A172 (cell line): ENCODE measurements around the gene GRIA4. TPM values are rescaled to one million over a fixed set of nuclear protein-coding genes. Genes with fewer than 3 reads are reported as not detected.

Source experiments
- DNase-seq: peaks from one replicate; pipeline ENCODE4 v3.0.0-alpha.2; 2015; ENCODE audit warnings: low spot score
- total RNA-seq: library from RNA; depleted of rRNA; stranded (reverse); fragments of >200 nt; shearing (Covaris generic); gene quantifications from 2 replicates; pipeline ENCODE4 v1.2.3, GENCODE V29; 2014; rRNA removed

GRIA4 gene
- total RNA-seq = 0.05 TPM in 1 of 2 replicates, not detected in the other

DNA sequence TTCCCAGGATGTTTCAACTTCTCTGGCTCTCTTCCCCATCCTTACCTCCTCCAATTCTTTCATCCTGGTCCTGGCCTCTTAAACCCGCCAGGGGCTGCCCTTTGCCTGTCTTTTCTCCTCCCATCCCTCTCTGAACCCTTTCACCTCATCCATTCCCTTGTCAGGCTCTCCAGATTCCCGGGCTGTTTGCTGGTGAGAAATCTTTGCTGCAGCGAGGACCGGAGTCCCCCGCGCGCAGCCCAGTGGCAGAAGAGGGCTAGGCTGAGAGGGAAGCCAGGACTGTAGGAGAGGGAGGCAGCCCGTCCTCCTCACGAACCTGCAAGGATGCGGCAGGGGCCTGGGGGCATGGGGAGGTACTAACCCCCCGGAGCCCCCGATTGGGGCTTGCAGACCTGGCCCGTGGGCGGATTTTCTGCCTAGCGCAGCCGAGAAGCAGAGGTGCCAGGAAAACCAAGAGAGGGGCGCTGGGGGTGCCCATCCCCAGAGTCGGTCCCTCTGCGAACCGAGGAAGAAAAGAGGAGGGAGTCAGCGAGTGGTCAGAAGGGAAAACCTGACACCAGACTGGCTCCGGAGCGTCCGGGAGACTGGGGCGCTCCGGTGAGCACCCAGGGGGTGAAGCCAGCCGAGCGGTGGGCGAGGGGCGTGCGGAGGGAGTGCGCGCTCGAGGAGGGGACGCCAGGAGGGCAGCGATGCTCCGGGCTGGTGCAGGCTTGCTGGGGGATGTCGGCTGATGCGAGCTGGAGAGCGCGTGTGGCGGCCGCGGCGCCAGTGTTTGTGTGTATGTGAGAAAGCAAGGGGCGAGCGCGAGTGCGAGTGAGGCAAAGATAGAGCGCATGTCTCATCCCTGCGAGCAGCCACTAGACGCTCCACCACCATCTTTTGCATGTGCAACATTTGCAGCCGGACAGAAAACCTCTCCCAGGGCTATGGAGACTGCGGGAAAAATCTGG is at the start of gene GRIA4:
Gene GRIA4, plus strand, starts transcription at position 242 of the 950 bp plus-strand sequence. CDS start 925 bp downstream, outside the sequence.
- DNase-seq = no peak

DNA sequence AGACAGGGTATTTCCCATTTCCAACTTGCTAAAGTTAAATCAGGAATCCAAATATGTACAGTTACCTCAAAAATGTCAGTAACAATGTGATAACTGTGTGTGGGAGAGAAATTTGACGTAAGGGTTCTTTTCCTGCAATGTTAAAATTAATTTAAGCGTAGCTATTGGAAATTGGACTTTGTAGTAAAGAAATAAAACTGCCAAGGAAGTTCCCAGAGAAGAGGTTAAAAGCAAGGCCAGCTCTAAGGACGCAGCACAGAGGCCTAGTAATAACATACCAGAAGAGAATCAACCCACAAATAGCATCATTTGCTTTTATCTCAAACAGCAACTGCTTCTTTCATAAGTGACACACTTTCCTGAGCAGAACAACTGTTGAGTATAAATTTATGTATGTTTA is 36.8 kb upstream of the GRIA4 start:
- DNase-seq = no peak

DNA sequence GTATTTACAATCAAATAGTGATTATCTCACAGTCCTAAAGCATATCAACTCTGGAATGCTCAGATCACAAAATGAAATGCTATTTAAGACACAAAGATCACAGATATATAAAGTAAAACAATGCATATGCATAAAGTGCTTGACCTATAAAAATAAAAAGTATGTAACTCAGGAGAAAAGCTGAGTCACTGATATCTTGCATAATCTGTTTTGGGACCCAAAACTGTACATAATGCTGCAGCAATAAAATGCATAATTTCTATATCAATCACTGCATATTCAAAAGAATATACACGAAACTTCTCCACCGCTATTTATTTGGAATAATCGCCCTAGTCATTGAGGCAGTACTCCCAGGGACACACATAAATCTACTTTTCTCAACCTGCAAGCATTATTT is 34.9 kb upstream of the GRIA4 start:
- DNase-seq = no peak

DNA sequence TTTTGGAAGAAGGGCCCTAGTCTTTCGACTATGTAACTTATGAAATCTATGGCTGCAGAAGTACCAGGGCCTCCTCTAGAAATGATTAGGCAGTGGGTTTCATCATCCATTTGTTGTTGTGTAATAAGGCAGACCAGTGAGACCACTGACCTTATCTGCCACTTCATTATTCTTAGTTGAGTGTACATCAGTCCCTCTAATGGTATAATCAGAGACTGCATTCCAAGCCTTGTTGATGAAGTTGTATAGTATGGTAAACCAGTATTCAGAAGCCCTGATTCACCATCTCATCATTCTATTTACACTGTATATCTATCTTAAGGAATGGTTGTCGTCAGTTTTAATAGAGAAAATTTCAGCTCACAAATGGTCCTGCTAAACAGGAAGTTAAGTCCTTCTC is 32.2 kb upstream of the GRIA4 start:
- peak; percentile 1 for DNase-seq

DNA sequence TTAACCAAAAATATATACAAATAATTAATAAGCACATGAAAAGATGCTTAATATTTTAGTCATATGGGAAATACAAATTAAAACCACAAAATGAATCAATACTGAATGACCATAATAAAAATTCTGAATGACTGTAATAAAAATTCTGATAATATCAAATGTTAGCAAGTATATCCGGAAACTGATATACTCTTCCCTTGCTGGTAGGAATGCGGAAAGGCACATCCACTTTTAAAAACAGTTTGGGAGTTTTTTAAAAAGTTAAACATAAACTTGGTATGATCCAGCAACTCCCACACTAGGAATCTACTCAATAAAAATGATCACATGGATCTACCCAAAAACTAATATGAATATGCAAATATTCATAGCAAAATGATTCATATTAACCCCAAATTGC is 30.8 kb upstream of the GRIA4 start:
- no peak for DNase-seq

DNA sequence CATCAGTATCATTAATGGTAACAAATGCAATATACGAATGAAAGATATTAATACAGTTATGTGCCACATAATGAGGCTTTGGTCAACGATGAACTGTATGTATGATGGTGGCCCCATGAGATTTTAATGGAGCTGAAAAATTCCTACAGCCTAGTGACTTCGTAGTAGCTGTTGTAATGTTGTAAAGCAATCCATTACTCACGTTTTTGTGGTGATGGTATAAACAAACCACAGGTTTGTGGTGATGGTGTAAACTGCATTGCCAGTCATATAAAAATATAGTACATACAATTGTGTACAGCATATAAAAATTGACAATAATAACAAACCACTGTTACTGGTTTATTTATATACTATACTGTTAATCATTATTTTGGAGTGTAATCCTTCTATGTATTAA is 27.4 kb upstream of the GRIA4 start:
- no peak for DNase-seq

DNA sequence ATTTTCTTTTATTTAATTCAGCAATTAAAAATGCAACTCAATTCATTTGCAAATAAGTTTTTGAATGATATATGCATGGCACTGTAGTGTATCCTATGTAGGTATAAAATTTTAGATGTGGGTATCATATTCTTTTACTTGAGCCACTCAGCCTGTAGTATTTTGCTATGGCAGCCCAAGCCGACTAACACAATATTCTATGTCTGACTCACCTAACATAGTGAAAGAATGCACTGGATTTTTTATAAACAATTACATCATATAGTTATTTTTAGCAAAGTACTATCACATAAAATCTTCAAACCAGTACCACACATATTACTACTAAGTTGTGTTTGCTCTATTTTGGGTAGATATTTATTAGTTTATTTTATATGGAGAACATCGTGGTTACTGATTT is 21.9 kb upstream of the GRIA4 start:
- peak; percentile 43 for DNase-seq

DNA sequence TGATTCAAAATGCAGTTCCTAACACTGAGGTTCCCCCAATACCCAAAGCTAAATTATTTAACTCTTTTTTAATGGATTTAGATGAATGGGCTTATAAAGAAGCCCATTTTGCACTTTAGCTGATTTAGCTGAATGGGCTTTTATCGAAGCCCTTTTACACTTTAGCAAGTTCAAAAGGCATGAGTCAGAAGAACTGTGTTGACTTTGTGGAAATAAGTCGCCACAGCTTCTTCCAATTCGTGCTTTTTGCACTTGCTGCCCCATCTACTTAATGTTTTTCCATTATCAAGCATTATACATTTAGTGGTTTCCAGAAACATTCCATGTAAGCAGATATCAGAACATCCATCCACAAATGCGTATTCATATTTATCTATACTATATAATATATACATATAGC is 20.5 kb upstream of the GRIA4 start:
- peak; percentile 1 for DNase-seq

DNA sequence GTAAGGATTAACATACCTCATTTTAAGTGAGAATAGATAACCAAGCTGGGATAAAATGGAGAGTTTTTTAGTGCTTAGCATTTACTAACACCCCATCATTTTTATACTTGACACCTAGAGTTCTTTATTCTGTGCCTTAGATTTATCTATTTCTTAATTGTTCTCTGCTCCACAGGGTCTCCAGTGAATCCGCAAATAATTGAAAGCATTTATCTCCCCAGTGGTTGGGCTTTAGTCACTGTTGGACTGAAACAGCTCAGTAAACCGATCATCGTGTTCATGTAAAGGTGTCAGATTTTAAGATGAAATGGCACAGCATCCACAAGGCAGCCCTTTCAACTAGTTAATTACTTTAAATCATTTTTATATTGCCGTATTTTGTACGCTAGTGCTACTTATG is 17.8 kb upstream of the GRIA4 start:
- no peak for DNase-seq

DNA sequence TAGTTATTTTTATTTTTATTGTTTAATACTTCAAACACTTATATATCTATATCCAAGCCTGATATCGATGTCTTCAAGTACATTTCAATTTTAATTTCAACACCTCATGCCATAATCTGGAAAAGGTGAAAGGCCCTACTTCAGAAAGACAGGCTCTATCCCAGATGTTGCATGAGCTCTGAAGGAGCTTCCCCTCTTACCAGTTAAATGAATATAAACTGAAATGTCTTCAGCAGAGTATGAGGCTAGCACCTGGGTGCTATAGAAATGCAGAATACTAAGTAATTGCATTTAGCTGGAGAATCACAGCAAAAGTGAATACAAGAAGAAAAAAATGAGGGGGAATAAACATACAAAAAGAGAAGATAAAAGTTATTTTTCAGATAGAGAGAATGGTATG is 11.5 kb upstream of the GRIA4 start:
- DNase-seq = no peak

DNA sequence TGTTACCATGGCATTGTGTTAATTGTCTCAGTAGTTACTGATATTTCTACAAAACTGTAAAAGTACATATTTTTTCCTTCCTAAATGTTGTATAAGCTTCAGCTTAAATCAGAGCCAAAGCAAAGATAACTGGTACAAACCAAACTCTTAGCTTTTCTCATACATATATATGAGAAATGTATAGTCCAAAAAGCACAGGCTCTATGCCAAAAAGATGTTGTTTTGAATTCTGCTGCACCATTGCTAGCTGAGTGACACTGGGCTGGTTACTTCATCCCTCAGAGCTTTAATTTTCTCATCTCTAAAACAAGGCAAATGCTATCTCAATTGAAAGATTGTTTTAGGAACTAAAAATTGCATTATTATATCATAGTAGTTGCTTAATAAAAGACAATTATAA is 6.7 kb upstream of the GRIA4 start:
- no peak for DNase-seq

DNA sequence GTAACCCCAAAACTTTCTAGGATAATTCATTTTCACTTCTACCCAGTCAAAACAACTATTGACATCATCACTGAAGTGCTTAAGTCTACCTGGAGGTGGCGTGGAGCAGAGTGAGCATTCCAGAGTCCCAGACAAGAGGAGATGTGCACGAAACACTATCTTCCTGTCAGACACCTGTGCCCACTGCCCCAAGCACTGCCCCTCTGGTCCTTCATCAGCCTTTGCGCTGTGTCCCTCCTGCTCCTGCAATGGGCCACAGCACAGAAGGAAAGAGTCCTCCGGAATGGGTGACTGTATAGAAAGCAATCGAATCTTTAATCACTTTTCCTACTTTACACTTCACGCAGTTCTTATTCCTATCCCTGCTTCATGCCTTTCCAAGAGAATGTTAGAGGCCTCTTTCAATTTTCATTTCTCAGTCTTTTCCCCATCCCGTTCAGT is 512 bp upstream of the GRIA4 start:
- peak; percentile 1 for DNase-seq

DNA sequence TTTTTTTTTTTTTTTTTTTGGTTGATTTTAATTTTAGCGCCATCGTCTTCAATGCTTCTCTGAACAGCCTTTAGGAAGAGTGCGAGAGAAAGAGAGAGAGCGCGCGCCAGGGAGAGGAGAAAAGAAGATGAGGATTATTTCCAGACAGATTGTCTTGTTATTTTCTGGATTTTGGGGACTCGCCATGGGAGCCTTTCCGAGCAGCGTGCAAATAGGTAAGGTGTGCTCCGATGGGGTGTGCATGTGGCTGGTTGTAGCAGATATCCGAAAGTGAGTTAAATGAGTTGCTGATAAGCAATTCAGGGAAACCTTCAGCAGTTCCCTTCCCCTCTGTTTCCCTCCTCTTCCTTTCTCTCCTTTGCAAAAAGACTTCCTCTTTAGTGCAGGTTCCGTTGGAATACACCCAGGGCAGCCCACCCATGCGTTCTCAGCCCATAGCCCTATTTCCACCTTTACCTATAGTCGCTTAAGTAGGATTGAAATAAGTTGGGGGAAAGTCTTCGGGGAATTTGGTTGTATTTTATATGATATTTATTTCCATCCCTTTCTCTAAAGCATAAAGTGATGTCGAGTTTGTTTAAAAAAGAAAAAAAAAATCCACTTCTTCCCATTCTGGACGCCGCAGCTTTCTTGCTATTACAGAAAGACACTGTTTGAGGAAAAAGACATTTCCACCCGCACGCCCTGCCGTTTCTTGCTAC is 1.1 kb downstream of the GRIA4 start:
- no peak for DNase-seq

DNA sequence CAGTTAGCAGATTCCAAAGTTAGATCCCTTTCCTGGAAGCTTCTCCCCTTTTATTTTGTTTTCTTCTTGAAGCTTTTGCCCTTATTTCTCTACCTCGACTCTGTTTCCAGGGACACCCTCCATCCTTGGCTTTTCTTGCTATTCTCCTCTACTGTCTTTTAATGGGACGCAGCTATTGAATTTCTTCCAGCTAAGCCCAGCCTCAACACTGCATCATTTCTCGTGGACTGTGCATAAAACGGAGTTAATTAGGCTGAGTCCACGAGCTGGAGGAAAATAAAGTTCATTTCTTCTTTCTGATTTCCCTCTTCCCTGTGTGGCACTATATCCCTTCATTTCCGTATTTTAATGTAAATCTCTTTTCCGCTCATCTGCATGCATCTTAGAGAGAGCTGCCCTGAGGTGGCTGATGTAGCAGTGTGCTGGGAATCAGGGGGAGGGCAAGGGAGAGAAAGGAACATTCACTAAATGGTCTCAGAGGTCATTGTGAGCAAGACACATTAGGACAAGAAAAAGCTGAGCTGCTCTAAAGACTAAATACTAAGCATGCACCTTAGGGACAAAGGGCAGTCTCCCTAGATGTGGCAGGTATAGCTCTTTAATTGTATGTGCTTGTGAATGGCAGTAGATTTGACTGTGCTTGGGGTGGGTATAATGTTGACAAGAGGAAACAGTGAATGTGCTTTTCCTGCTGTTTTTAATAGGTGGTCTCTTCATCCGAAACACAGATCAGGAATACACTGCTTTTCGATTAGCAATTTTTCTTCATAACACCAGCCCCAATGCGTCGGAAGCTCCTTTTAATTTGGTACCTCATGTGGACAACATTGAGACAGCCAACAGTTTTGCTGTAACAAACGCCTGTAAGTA is 1.9 kb downstream of the GRIA4 start:
- DNase-seq = no peak

DNA sequence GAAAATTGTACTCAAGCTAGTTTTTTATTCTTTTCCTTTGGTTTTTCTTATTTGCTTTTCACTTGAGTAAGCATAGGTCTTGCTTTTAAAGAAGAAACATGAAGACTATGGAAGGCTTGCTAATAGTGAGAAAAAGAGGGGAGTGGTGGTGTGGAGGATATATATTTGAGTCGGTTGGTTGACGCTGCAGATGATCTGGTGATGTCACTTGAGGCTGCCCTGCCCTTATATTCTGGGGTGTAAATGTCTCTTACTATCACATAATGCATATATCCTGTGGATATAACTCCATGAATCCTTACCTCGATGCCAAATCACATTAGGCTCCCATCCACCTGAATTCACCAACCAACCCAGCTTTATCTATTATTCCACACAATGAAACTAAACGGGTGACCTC is 2.9 kb downstream of the GRIA4 start:
- no peak for DNase-seq

DNA sequence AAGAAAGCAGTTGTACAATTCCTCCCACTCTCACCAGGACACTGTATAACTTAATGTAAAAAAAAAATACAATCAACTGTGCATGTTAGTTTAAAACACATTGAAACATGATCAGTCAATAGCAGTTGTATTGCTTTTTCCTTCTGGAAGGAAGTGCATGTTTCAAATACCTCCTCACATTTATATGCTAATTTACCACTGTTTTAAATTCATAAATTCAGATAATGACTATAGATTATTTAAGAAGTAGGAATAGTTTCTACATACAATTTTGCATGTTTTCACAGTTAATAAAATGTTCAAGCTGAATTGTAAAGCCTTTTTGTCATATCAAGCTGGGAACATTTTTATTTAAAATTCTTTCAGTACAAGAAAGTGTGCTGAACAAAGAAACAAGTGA is 3.3 kb downstream of the GRIA4 start:
- no peak for DNase-seq

DNA sequence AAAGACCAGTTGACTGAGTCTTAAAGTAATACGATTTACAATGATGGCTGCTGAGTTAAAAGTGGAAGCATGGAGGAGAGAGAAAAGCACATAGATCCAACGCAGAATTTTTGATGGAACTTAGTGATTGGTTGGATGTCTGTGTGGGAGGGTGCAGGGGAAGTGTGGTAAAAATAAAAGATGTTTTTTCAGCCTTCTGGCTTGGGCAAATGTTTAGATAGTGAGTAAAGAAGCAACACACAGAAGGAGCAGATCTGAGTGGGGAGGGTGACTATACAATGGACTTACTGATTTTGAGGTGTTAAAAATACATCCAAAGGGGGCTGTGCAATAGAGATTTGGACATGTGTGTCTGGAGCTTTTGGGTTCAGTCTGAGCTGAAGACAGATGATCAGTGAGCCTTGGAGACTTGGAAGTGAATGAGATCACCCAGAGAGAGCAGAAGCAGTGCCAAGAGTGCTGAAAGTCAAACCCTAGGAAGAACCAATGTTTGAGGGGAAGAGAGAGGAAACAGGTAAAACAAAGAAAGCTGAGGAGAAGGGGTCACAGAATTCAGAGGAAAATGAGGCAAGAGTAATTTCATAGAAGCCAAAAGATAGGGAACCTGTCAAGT is 8.6 kb downstream of the GRIA4 start:
- no peak for DNase-seq

DNA sequence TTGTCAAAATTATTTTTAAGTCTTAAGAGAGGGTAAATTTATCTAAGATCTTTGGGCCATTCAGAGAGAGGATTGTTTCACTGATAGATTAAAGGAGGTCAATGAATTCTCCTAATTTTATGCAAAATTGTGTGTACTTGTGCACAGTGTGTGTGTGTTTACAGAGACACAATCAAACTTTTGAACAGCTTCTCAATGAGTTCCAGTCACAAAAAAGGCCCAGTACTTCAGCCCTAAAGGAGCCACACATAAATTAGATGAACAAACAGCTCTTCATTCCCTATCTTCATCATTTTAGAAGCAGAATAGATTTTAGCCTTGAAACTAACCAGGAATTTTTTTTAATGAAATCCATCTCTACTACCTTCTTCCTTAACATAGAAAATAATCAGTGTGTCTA is 9.7 kb downstream of the GRIA4 start:
- DNase-seq = no peak

DNA sequence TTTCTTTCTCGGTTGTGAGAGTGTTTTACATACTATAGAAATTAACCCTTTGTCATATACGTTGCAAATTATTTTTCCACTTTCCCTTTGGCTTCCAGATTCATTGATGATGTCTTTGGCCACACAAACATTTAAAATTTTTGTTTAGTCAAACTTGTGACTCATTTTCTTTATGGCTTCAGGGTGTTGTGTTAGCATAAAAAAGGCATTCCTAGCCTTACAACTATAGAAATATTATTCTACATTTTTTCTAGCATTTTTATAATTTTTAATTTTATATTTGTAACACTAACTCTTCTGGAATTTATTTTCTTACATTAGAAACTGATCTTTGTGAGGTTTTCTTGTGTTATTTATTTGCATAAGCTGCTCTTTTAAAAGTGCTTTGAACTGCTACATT is 12.1 kb downstream of the GRIA4 start:
- no peak for DNase-seq

DNA sequence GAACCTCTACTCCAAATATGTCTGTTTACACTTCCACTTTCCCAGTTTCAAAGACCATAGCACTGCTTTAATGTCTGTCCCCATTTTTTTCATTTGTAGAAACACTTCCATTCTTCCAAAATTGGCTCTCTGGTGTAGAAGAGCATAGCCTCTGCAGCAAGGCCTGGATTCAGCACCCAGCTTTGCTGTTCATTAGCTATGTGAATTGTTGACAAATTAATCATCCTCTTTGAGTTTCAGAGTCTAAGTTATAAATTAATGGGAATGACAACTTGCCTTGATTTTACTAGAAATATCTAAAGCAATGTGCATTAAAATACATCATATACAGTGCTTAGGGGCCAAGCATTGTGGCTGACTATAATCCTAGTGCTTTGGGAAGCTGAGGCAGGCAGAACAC is 22.4 kb downstream of the GRIA4 start:
- DNase-seq = no peak

DNA sequence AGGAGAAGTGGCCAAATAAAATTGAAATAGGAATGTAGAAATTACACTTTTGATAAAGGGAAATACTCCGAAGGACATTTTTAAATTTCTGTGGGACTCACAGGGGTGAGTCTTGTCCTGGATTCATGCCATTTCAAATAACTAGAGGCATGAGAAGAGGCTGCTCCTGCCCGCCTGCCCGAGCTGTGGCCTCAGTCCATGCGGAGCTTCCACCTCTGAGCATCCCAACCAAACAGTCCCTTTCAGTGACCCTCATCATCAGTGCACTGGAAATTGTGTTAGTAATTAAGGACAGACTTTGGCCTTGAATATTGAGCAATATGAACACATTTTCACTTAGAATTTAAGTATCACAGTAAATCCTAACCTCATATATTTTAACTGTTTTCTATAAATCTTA is 25.6 kb downstream of the GRIA4 start:
- DNase-seq = no peak

DNA sequence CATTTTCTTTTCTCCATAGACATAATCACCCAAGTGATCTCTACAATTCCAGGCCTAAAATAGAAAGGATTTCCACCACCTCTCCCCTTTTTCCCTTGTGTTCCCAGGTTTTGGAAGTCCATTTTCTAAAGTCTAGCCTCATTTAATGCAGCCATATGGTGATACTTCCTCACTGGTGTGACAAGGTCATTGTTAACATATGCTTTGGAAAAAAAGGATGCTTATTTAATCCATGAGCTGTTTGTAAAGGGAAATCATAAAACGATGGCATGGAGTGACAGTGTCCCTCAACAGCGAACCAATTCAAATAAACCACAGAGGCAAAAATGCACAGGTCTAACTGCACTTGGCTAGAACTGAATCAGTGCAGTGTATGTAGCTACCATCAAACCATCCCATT is 26.6 kb downstream of the GRIA4 start:
- no peak for DNase-seq
